ENCODE data around the gene KRTAP5-9. TPM values are rescaled to one million over a fixed set of nuclear protein-coding genes. Genes with fewer than 3 reads are reported as not detected.

The KRTAP5-9 gene
- total RNA-seq, 1 experiment from 2014 or later = not detected

- no peaks in the 10 kb centered on the region for H3K9me3 ChIP-seq (ENCODE audit: low read depth, low read length, poor library complexity, severe bottlenecking)
- H3K4me1 ChIP-seq (ENCODE audit: insufficient read depth, low read length, poor library complexity, severe bottlenecking) = peaks cover 17% of the 10 kb centered on the region
- POLR2A ChIA-PET (ENCODE audit: low non-redundant PET) = no interaction called here
- BruUV-seq (replicated peaks) = no TSS peak
- H3K27ac ChIP-seq (ENCODE audit: low read depth, low read length, poor library complexity, severe bottlenecking) = no peak overlapping the region
- H3K4me3 ChIP-seq (ENCODE audit: low read depth, low read length, poor library complexity, severe bottlenecking) = no peak overlapping the region
- intact Hi-C loops (cut with micrococcal nuclease; ENCODE audit: unreplicated experiment) = no loop called here
- H3K27me3 ChIP-seq (replicated peaks; ENCODE audit: insufficient read depth, low read depth, low read length, poor library complexity) = no peaks in the 10 kb centered on the region
- H3K36me3 ChIP-seq (ENCODE audit: insufficient read depth, low read length, poor library complexity, severe bottlenecking) = peaks cover 13% of the 10 kb centered on the region
- DNase-seq (ENCODE audit: low spot score) = no peak
- TF ChIP-seq EZH2 (IDR thresholded peaks at IDR 0.05; ENCODE audit: borderline replicate concordance, low read depth, low read length, poor library complexity, severe bottlenecking) (no peak), CTCF (conservative IDR thresholded peaks at IDR 0.05; ENCODE audit: low read depth, low read length) (no peak)
- CTCF ChIA-PET = no interaction called here
Measured at GRCh38 chr11:71502871-71503435, 45.3 kb upstream of the KRTAP5-9 start.

GRCh38 chr11:71504531-71504930 is 43.7 kb upstream of the KRTAP5-9 start:
- intact Hi-C loops (cut with micrococcal nuclease; ENCODE audit: unreplicated experiment) = no loop called here
- peak; percentile 55 for DNase-seq (ENCODE audit: low spot score)
- H3K27me3 ChIP-seq (replicated peaks; ENCODE audit: insufficient read depth, low read depth, low read length, poor library complexity) = no peaks in the 10 kb centered on the region
- TF ChIP-seq CTCF (conservative IDR thresholded peaks at IDR 0.05; ENCODE audit: low read depth, low read length) = no peak
- TF ChIP-seq EZH2 (IDR thresholded peaks at IDR 0.05; ENCODE audit: borderline replicate concordance, low read depth, low read length, poor library complexity, severe bottlenecking) = no peak
- no TSS peak for BruUV-seq (replicated peaks)
- no peak overlapping the region for H3K4me3 ChIP-seq (ENCODE audit: low read depth, low read length, poor library complexity, severe bottlenecking)
- H3K4me1 ChIP-seq (ENCODE audit: insufficient read depth, low read length, poor library complexity, severe bottlenecking) = peaks cover 14% of the 10 kb centered on the region
- H3K36me3 ChIP-seq (ENCODE audit: insufficient read depth, low read length, poor library complexity, severe bottlenecking) = peaks cover 2% of the 10 kb centered on the region
- peaks cover 4% of the 10 kb centered on the region for H3K9me3 ChIP-seq (ENCODE audit: low read depth, low read length, poor library complexity, severe bottlenecking)
- H3K27ac ChIP-seq (ENCODE audit: low read depth, low read length, poor library complexity, severe bottlenecking) = no peak overlapping the region
- POLR2A ChIA-PET (ENCODE audit: low non-redundant PET) = no interaction called here
- CTCF ChIA-PET = no interaction called here

DNA sequence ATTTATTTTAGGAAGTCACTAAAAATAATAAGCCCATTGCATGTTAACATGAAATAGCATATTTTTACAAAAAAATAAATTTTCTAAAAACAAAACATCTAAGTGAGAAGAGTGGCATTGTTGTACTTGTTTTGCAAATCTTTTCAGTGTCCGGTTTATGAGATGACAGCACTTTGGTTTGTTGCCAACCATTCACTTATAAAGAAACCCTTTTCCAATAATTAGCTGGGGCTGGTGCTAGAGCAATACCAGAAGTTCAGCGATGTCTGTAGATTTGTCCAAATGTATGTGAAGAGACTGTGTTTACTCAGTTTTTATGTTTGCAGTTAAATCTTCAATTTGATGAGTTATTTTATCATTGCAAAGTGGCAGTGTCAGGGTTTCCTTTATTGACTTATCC is 43.2 kb upstream of the KRTAP5-9 start:
- no TSS peak for BruUV-seq (replicated peaks)
- Histone ChIP-seq H3K27me3 (replicated peaks; ENCODE audit: insufficient read depth, low read depth, low read length, poor library complexity) (no peaks in the 10 kb centered on the region), H3K27ac (ENCODE audit: low read depth, low read length, poor library complexity, severe bottlenecking) (no peak overlapping the region), H3K4me1 (ENCODE audit: insufficient read depth, low read length, poor library complexity, severe bottlenecking) (peaks cover 14% of the 10 kb centered on the region), H3K9me3 (ENCODE audit: low read depth, low read length, poor library complexity, severe bottlenecking) (peaks cover 6% of the 10 kb centered on the region), H3K4me3 (ENCODE audit: low read depth, low read length, poor library complexity, severe bottlenecking) (no peak overlapping the region), H3K36me3 (ENCODE audit: insufficient read depth, low read length, poor library complexity, severe bottlenecking) (no peaks in the 10 kb centered on the region)
- DNase-seq (ENCODE audit: low spot score) = no peak
- POLR2A ChIA-PET (ENCODE audit: low non-redundant PET) = no interaction called here
- no peak for TF ChIP-seq CTCF (conservative IDR thresholded peaks at IDR 0.05; ENCODE audit: low read depth, low read length)
- no peak for TF ChIP-seq EZH2 (IDR thresholded peaks at IDR 0.05; ENCODE audit: borderline replicate concordance, low read depth, low read length, poor library complexity, severe bottlenecking)
- intact Hi-C loops (cut with micrococcal nuclease; ENCODE audit: unreplicated experiment) = no loop called here
- CTCF ChIA-PET = no interaction called here

Data from A673 (cell line).